NCI-H128 (cell line): Measurements from ENCODE around the gene ABHD17B.
"Not testable (repeated sequence)": the region's sequence is repeated elsewhere in the genome, so short reads cannot be mapped to it uniquely, and the experiment has no call there.

ENCODE experiments used
- DNase-seq: peaks from one replicate; lab custom pipeline; 2025; ENCODE audit not compliant: unreplicated experiment; lab: John Stamatoyannopoulos, UW

The ABHD17B gene

GRCh38 chr9:71911061-71911907, at the start of gene ABHD17B, which contains the start of gene C9orf85:
Gene ABHD17B, minus strand, starts transcription at chr9:71911193. Its CDS starts 36,113 bp downstream, at chr9:71875080.
Gene C9orf85, plus strand, starts transcription at chr9:71911639. Its CDS starts 96 bp downstream, at chr9:71911735.
- DNase-seq: peak; percentile 97

- DNase-seq: no peak
Measured at GRCh38 chr9:71955300-71955915, 44.4 kb upstream of the ABHD17B start.

- DNase-seq: not testable (repeated sequence)
Measured at GRCh38 chr9:71954652-71955051, 43.7 kb upstream of the ABHD17B start.

- DNase-seq: no peak
Measured at GRCh38 chr9:71944754-71945375, 33.9 kb upstream of the ABHD17B start.

- DNase-seq: no peak
Measured at GRCh38 chr9:71941998-71942567, 31.1 kb upstream of the ABHD17B start.

- DNase-seq: no peak
Measured at GRCh38 chr9:71941060-71941568, 30.1 kb upstream of the ABHD17B start.

GRCh38 chr9:71937898-71938297, 26.9 kb upstream of the ABHD17B start:
- DNase-seq: no peak

- DNase-seq: no peak
Measured at GRCh38 chr9:71937070-71937625, 26.2 kb upstream of the ABHD17B start.

GRCh38 chr9:71936066-71936465, 25.1 kb upstream of the ABHD17B start:
- DNase-seq: no peak

GRCh38 chr9:71931166-71931565, 20.2 kb upstream of the ABHD17B start:
- no peak for DNase-seq

GRCh38 chr9:71929791-71930440, 18.9 kb upstream of the ABHD17B start:
- no peak for DNase-seq

GRCh38 chr9:71929223-71929622, 18.2 kb upstream of the ABHD17B start:
- DNase-seq: no peak

GRCh38 chr9:71928806-71929205, 17.8 kb upstream of the ABHD17B start:
- DNase-seq: no peak

GRCh38 chr9:71928376-71928775, 17.4 kb upstream of the ABHD17B start:
- DNase-seq: no peak

- DNase-seq: no peak
Measured at GRCh38 chr9:71925834-71926233, 14.8 kb upstream of the ABHD17B start.

- no peak for DNase-seq
Measured at GRCh38 chr9:71924576-71924975, 13.6 kb upstream of the ABHD17B start.

GRCh38 chr9:71921190-71921814, 10.3 kb upstream of the ABHD17B start:
- DNase-seq: no peak

GRCh38 chr9:71920456-71921189, 9.6 kb upstream of the ABHD17B start:
- no peak for DNase-seq

GRCh38 chr9:71918419-71918818, 7.4 kb upstream of the ABHD17B start:
- no peak for DNase-seq
